Cerebellar nuclear complex (tissue), 1 donor: Measurements from ENCODE around the gene FASLG.
"Not testable (repeated sequence)": the region's sequence is repeated elsewhere in the genome, so short reads cannot be mapped to it uniquely, and the experiment has no call there.

Experiments
- DNase-seq, 2 experiments: peaks; one replicate each; lab custom pipeline; 2025; lab: John Stamatoyannopoulos, UW

Gene FASLG

GRCh38 chr1:172682812-172683211, 23.9 kb downstream of the FASLG start:
- no peak for DNase-seq

- no peak for DNase-seq
Measured at GRCh38 chr1:172686143-172686542, 27.2 kb downstream of the FASLG start.

DNA sequence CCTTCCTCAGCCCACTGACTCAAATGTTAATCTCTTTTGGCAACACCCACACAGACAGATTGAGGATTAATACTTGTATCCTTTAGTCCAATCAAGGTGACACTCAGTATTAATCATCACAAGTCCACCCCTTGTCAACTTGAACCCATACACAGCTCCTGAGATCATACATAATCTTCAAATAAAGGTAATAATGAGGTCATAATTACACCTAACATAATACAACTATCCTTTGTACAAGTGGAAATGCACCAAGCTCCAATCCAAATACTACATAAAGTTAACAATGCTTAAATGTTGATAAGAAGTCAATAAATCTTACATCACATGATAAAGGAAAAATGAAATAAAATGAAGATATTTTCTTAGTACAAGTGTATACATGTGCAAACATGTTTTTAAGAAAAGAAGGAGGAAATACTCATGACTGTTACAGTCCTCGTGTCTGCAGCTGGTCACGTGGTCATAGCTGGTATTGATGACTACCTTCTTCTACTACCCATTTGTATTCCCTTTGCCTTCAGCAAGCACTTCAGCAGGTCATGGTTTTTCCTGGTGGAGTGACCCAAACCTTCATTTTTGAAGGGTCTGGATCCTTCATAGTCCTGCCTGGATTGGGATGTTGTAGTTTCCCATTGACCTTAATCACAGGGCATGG, 29.7 kb downstream of the FASLG start:
- not testable (repeated sequence) for DNase-seq

DNA sequence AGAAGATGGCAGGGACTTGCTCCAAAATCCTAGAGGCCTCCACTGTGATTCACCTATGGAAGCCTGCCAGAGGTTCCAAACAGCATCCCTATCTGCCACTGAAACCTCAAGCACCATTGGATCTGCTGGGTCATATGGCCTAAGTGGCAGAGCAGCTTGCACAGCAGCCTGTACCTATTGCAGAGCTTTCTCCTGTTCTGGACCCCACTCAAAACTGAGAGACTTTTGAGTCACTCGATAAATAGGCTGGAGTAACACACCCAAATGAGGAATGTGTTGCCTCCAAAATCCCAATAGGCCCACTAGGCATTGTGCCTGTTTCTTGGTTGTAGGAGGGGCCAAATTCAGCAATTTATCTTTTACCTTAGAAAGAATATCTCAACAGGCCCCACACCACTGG, 32.0 kb downstream of the FASLG start:
- DNase-seq, result not testable (repeated sequence)

DNA sequence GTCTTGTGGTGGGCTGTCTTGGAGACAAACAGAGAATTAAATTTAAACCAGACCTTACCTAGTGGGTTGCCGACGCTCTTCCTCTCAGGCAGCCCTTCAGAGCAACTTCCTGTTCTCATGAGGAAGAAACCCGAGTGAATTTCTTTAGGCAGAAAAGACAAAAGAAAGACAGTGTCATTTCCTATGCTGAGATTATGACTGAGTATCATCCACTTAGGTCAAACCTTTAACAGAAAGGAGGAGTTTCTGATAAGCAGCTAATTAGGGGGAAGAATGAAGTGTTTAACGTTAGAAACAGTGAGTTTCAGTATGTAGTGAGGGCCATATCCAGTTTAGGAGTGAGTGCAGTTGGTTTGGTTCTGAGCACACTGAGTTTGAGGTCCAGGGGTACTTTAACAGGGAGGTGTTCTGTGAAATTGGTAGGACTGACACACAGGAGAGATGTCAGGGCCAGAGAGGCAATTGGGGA, 38.7 kb downstream of the FASLG start:
- DNase-seq, result no peak

- DNase-seq, result no peak
Measured at GRCh38 chr1:172698224-172698623, 39.3 kb downstream of the FASLG start.

GRCh38 chr1:172699111-172699510, 40.2 kb downstream of the FASLG start:
- DNase-seq, result no peak

DNA sequence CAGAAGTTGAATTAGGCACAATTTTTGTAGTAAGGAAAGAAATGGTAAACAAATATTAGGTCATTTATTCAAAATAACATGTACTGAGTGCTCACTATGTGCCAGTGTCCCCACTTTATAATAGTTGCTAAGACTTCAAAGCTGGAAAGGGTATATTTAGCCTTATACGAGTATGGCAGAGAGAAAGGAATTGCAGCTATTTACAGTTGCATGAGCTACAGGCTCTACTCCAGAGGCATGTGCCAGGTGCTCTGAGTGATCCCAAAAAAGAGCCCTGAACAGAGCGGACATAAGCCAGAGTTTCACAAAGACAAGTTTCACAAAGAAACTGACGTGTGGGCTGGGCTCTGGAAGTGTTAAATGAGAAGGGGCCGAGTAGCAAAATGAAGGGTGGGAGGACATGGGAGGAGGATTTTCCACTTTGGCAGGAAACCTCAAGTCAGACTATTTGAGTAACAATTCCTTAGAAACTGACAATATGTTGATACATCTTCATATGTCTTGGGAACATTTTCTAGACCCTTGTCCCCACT, 40.9 kb downstream of the FASLG start:
- no peak for DNase-seq

GRCh38 chr1:172700556-172700955, 41.7 kb downstream of the FASLG start:
- DNase-seq, result no peak

DNA sequence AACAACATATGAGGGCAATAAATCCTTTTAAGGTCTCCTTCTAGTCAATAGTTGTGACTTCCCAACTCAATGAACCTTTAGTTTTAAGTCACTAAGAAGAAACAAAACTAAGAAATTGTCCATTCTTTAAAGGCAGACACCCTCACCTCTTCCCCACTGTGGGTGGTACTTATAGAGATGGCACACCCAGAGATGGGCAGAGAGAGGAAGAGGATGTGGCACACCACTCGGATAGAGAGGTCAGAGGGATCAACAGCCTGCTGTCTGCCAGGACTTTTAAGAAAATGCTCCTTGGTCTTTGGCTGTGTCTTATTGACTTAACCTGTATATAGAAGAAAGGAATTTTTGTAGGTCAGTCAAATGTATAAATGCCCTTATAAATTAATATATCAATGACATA, 45.1 kb downstream of the FASLG start:
- DNase-seq, result no peak

DNA sequence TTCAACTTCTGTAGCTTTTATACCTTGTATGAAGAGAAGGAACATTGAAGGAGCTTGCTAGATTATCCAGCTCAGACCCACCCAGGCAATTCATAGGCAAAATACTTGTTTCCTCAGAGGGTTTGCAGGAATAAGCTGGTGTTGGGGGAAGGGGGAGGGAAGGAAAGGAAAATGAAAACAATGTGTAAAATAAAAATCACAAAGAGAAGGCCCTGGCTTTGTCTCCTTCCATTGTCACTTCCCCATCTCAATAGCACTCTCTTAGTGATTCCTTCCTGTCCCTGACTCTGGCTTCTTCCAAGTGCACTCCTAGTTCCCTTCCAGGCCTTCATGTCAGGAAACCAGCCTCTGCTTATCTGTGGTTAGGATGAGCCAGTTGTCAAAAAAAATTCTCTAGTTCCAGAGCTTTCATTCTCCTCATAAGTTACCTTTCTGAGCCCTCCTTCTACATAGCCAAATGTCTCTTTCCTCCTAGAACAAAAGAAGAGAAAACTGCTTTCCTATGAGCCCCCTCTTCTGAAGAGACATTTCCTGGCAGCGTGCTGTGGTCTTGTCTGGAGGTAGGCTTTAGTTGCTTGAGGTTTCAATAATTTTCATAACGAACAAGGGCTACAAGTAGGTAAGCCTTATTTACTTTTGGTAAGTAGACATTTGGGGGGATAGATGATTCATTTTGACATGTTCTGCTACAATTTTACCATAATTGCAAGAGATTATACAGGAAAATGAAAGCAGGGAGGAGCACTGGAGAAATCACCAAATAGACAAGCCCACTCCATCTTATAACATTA, 45.7 kb downstream of the FASLG start:
- DNase-seq, result no peak

DNA sequence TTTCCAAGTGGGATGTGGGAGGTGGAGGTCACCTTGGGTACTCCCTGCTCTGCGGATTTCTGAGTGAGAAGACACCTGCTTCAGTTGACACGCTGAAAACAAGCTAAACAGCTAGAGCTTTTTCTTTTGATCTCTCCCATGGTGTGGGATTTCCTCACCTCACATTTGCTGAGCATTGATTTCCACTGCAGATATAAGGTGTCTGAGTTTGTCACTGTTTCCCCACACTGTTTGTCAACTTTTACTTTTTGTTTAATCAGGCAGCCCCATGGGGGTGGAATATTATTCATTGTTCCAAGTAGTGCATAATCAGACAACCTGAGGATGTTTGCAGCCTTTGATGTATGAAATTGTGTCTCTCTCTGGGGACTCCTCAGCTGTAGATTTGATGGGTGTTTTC, 49.5 kb downstream of the FASLG start:
- no peak for DNase-seq

DNA sequence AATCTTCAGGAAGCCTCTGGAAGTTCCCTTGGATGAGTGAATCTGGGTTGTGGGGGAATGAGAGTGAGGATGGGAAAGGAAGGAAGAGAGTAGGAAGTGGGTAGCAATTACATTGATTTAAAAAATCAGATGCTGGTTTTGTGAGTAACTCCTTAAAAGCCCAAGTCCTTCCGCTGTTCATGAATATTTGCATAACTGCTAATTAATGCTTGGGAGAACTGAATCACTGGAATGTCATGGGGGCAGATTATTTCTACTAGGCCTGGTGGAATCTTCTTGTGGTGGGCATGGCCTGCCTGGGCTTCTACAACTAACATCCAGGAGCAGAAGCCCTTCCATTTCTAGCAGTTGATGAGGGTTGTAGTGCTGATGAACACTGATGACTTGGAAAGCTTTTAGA, 52.7 kb downstream of the FASLG start:
- no peak for DNase-seq

GRCh38 chr1:172713466-172713865, 54.6 kb downstream of the FASLG start:
- DNase-seq, result no peak
